Esophagus muscularis mucosa (tissue), 4 donors: ENCODE results near the gene KBTBD4. TPM values are rescaled to one million over a fixed set of nuclear protein-coding genes. Genes with fewer than 3 reads are reported as not detected.

Experiments
- DNase-seq: peaks from one replicate; pipeline ENCODE4 v3.0.0-alpha.2; 2017; ENCODE audit errors: extremely low spot score
- H3K27ac ChIP-seq, 4 donors: fragments of 200-600 bp; sonication (generic); replicated peaks in 1 of 4; 1 replicate in 3 of 4; 2 replicates in 1 of 4; pipeline ENCODE4 v1.5.1; 2016 to 2019; ENCODE audit warnings: mild to moderate bottlenecking in 1 of 4
- H3K27me3 ChIP-seq, 4 donors: fragments of 200-600 bp; sonication (generic); one replicate each; pipeline versions ENCODE4 v1.5.1 to v1.6.0; 2016 to 2019
- H3K36me3 ChIP-seq, 4 donors: fragments of 200-600 bp; sonication (generic); one replicate each; pipeline ENCODE4 v1.5.1; 2016 to 2019
- H3K4me1 ChIP-seq, 4 donors: fragments of 200-600 bp; sonication (generic); one replicate each; pipeline ENCODE4 v1.5.1; 2016 to 2019
- H3K4me3 ChIP-seq, 4 donors: fragments of 200-600 bp; sonication (generic); 1 replicate in 2 of 4; 2 replicates in 2 of 4; pipeline ENCODE4 v1.5.1; 2016 to 2019; ENCODE audit warnings: mild to moderate bottlenecking in 4 of 4, moderate library complexity in 1 of 4
- H3K9me3 ChIP-seq, 4 donors: fragments of 200-600 bp; sonication (generic); 1 replicate in 3 of 4; 2 replicates in 1 of 4; pipeline ENCODE4 v1.5.1; 2016 to 2019
- EP300 ChIP-seq: sonication (generic); formaldehyde crosslinking; IDR thresholded peaks from one replicate; pipeline ENCODE4 v1.6.1; 2017; ENCODE audit warnings: antibody characterized with exemption
- POLR2A ChIP-seq: fragments of 450-650 bp; IDR thresholded peaks from one replicate; pipeline ENCODE4 v1.6.1; 2017; ENCODE audit warnings: antibody characterized with exemption, moderate library complexity, mild to moderate bottlenecking, low read depth
- POLR2AphosphoS5 ChIP-seq, 2 donors: sonication (generic); formaldehyde crosslinking; IDR thresholded peaks; one replicate each; pipeline ENCODE4 v1.6.1; 2017; ENCODE audit warnings: antibody characterized with exemption in 2 of 2
- WGBS: methylation state at CpG from one replicate; pipeline ENCODE4 v1.1.5; 2018; 5-methylcytosine and 5-hydroxymethylcytosine counted together
- intact Hi-C: fragments of 100-400 bp; cut with DNase I; formaldehyde crosslinking; loops from one replicate; pipeline ENCODE4 v1.15.1; 2023
- total RNA-seq, 4 donors: library from RNA; depleted of rRNA; stranded (reverse); fragments of >200 nt; gene quantifications; one replicate each; pipeline versions ENCODE4 v1.1.0 to v1.2.1, GENCODE V29; 2016
- TF ChIP-seq, protein P1 (sequence below), 3 experiments: fragments of 200-600 bp in 2 of 3; fragments of 450-650 bp in 1 of 3; sonication (generic) in 2 of 3; IDR thresholded peaks; one replicate each; pipeline ENCODE4 v1.5.1; 2017 to 2019; ENCODE audit warnings: antibody characterized with exemption in 3 of 3, mild to moderate bottlenecking in 2 of 3, moderate library complexity in 1 of 3

KBTBD4 gene
- total RNA-seq, 4 donors from 2014 or later: 18.7 to 31.2 (median 24.8) TPM

DNA sequence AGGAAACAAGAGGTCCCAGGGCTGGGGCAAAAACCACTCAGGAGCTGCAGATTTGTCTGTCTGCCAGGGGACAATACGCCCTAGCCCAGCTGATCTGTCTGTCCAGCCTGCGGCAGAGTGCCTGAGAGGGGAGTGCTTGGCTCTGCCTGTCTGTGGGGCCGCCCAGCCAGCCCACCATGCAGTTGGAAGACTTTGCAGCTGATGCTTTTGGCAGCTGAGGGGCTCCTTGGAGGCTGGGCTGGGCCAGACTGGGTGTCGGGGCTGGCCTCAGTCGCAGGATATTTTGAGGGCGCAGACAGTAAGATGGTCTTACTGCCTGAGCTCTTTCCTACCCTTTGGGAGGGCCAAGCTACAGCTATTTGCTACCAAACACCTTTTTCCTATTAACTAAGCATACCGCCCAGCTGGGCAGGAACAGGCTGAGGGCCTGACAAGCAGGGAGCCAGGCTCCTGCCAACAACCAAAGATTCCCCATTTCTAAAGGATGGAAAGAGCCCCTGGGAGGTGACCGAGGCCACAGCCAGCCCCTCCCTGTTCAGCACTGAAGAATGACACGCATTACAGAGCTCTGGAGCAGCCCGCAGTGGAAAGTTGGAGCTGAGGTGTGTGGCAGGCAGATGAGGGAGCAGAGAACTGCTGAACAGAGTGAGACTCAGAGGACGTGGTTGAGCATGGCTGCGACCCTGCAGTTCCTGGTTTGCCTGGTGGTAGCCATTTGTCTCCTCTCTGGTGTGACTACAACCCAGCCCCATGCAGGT is 7.5 kb upstream of the KBTBD4 start, which contains the start of gene FAM180B:
TSS of gene FAM180B (plus strand) at position 581 of the 758 bp plus-strand sequence. CDS start at position 672, 91 bp downstream.
- TF ChIP-seq EP300 (no peak), POLR2AphosphoS5 (IDR thresholded peaks at IDR 0.05) (no peak), POLR2A (no peak)
- TF ChIP-seq, protein P1, sequence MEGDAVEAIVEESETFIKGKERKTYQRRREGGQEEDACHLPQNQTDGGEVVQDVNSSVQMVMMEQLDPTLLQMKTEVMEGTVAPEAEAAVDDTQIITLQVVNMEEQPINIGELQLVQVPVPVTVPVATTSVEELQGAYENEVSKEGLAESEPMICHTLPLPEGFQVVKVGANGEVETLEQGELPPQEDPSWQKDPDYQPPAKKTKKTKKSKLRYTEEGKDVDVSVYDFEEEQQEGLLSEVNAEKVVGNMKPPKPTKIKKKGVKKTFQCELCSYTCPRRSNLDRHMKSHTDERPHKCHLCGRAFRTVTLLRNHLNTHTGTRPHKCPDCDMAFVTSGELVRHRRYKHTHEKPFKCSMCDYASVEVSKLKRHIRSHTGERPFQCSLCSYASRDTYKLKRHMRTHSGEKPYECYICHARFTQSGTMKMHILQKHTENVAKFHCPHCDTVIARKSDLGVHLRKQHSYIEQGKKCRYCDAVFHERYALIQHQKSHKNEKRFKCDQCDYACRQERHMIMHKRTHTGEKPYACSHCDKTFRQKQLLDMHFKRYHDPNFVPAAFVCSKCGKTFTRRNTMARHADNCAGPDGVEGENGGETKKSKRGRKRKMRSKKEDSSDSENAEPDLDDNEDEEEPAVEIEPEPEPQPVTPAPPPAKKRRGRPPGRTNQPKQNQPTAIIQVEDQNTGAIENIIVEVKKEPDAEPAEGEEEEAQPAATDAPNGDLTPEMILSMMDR (IDR thresholded peaks at IDR 0.05): no peak
- H3K27ac ChIP-seq: peak within 1 kb of the TSS in 1 of 4 donors; percentile 18
- intact Hi-C loops: no loop called here

DNA sequence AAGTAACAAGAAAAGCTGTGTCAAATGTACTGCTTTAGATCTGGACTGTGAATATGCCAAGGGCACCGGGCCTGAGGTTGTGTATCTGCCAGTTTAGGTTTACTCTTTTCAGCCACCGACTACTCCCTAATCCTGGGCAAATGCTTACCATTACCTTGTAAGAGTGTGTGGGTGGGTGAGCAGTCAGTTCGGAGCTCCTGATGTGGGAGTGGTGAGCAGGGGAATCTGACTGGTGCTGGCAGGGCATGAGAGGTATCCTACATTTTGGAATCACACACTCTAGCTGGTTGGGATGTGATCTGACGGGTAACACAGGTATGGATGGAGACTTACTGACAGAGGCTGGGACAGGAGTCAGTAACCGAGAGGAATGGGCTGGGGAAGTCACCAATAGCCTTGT is 5.1 kb upstream of the KBTBD4 start:
- Histone ChIP-seq H3K4me3 (no peak overlapping the region), H3K9me3 (no peaks in the 10 kb centered on the region), H3K36me3 (peaks cover 47 to 59% (median 53%) of the 10 kb centered on the region in 4 donors), H3K27ac (no peak overlapping the region), H3K27me3 (peaks cover 0 to under 1% (median 0%) of the 10 kb centered on the region in 4 donors), H3K4me1 (peaks cover 11 to 34% (median 28%) of the 10 kb centered on the region in 4 donors)
- intact Hi-C loops: no loop called here
- DNase-seq: no peak
- TF ChIP-seq, protein P1 (IDR thresholded peaks at IDR 0.05): no peak
- TF ChIP-seq EP300 (no peak), POLR2AphosphoS5 (IDR thresholded peaks at IDR 0.05) (no peak), POLR2A (no peak)
- 81% methylated on average over 5 of the region's 5 CpGs for WGBS

More for the DNA sequence above, 7.5 kb upstream of the KBTBD4 start, which contains the start of gene FAM180B:
- no peak for DNase-seq
- Histone ChIP-seq H3K36me3 (peaks cover 39 to 49% (median 43%) of the 10 kb centered on the region in 4 donors), H3K4me1 (peaks cover 0 to 28% (median 22%) of the 10 kb centered on the region in 4 donors), H3K9me3 (no peaks in the 10 kb centered on the region), H3K27me3 (peaks cover 0 to 24% (median 10%) of the 10 kb centered on the region in 4 donors), H3K4me3 (no peak within 1 kb of the TSS)
- 82% methylated on average over 10 of the region's 12 CpGs for WGBS

DNA sequence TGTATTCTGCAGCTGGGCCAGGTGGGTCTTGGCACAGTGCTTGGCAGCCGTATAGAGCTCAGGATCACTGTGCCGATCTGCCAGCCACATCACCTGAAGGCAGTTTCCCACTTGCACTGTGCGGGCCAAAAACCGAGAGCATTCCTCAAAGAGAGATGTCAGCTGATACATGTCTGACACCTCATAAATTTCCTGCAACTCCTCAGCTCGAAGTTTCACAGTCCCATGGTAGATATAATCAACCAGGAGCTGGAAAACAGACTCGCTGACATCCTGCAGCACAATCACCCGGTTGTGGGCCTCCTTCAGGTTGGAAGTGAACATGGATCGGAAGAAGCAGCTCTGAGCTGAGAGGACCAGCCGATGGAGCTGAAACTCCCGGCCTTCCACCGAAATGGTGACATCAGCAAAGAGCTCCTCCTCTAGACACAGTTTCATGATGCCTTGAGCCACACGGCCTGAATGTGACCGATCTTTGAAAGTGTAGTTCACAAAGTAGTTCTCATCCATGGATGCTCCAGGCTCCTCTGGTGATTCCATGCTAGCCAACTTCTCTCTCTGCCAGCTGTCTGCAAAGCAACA is 1.2 kb downstream of the KBTBD4 start:
- Histone ChIP-seq H3K4me1 (peaks cover 36 to 57% (median 43%) of the 10 kb centered on the region in 4 donors), H3K4me3 (peak overlapping the region; percentile 87 to 92 (median 91)), H3K27me3 (no peaks in the 10 kb centered on the region), H3K27ac (peak overlapping the region in 3 of 4 donors; percentile 81 to 86 (median 86)), H3K9me3 (no peaks in the 10 kb centered on the region), H3K36me3 (peaks cover 46 to 67% (median 56%) of the 10 kb centered on the region in 4 donors)
- WGBS: 48% methylated on average over 13 of the region's 13 CpGs
- intact Hi-C loops: no loop called here
- DNase-seq: no peak
- TF ChIP-seq POLR2AphosphoS5 (IDR thresholded peaks at IDR 0.05): no peak
- TF ChIP-seq, protein P1 (IDR thresholded peaks at IDR 0.05): no peak
- TF ChIP-seq EP300: no peak
- no peak for TF ChIP-seq POLR2A

DNA sequence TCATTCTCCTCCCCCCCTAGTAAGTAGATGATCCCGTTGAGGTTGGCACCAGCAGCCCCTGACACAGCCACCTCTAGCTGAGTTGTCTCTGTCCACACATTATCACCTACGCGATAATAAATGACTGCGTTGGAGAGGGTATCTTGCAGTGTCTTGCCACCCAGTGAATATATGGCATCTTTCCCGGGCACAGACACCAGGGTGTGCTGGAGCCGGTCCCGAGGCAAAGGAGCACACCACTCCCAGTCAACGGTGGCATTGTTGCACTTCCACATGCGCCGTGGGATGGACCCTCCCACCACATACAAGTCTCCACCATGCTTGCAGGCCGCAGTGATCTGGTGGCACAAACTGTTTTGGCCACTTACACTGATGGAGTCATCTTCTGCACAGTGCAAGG is 5.4 kb downstream of the KBTBD4 start:
- Histone ChIP-seq H3K9me3 (no peaks in the 10 kb centered on the region), H3K36me3 (peaks cover 37 to 83% (median 59%) of the 10 kb centered on the region in 4 donors), H3K27me3 (no peaks in the 10 kb centered on the region), H3K4me1 (peaks cover 25 to 39% (median 33%) of the 10 kb centered on the region in 4 donors), H3K4me3 (no peak overlapping the region), H3K27ac (no peak overlapping the region)
- no peak for TF ChIP-seq EP300
- TF ChIP-seq, protein P1 (IDR thresholded peaks at IDR 0.05): no peak
- no peak for TF ChIP-seq POLR2A
- TF ChIP-seq POLR2AphosphoS5 (IDR thresholded peaks at IDR 0.05): no peak
- intact Hi-C loops: no loop called here
- no peak for DNase-seq
- WGBS: 83% methylated on average over 11 of the region's 11 CpGs
